GM23248 (cell line): ENCODE data around the gene HSPBAP1.

ENCODE experiments used
- EZH2 ChIP-seq: fragments of 200-600 bp; sonication (generic); IDR thresholded peaks from 2 replicates; pipeline ENCODE4 v1.6.1; 2018; ENCODE audit warnings: antibody characterized with exemption, mild to moderate bottlenecking; ENCODE audit not compliant: insufficient read depth, poor library complexity, severe bottlenecking
- EZH2phosphoT487 ChIP-seq: fragments of 200-600 bp; sonication (generic); IDR thresholded peaks from 2 replicates; pipeline ENCODE4 v1.6.1; 2018; ENCODE audit warnings: antibody characterized with exemption, moderate library complexity, mild to moderate bottlenecking, low read depth; ENCODE audit not compliant: insufficient read depth

DNA sequence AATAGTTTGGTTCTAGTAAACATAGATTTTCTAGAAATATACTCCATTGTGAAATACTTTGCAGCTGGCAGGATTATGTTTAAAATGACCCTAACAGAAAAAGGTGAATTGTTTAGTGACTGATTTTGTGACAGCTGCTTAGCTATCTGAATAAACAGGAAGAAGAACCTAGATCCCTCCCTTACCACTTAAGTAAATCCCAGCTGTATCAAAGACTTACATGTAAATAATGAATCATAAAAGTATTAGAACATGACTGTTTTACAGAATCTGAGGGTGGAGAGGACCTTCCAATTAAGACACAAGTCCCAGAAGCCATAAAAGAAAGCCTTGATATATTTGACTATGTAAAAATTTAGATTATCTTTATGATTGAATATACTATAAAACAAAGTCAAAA is 17.1 kb upstream of the HSPBAP1 start:
- TF ChIP-seq EZH2 = no peak
- TF ChIP-seq EZH2phosphoT487 = no peak
